Measurements from ENCODE around the gene ART3. TPM values are rescaled to one million over a fixed set of nuclear protein-coding genes. Genes with fewer than 3 reads are reported as not detected.
A peak's percentile ranks its signal among the peaks of the same experiment; 100 is the strongest.

Gene ART3
- total and polyA plus RNA-seq, 9 of the 15 experiments (the other 6 are each of a cell fraction or from before 2014, with no cell fraction given), result 0.69 to 1.4 (median 1.1) TPM; not detected in 1

DNA sequence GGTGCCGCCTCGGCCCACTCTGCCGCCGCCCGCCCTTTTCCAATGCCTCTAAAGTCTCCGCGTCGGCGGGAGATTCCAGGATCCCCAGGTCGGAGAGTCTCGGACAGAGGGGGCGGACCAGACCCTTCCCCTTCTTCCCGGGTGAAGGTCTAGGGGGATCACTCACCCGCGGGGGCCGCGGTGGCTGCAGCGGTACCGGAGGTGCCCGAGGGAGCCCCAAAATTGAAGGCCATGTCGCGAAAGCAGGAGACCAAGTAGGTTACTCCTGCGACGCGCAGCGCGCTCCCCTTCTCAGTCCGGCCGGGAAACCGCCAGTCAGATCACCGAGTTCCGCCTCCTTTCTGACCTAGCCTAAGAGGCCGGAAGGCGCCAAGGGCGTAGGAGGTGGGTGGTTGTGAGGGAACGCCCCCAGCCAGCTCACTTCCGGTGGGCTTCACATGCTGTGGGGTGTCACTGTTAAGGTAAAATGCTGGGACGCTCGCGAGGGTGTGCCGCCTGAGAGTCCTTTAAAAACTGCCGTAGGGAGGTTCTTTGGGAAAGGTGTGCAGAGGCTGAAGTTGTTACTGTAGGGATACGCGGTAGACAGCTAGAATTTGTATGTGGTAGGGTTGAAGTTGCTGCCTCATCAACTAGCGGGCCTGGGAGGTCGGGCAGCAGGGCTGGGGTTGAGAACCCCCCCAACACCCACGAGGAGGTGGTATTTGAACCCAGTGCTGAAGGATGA lies 73.8 kb downstream of the ART3 start, which contains the start of gene NUP54 (continued):
- peak; percentile 73 for TF ChIP-seq POLR2AphosphoS5 (IDR thresholded peaks at IDR 0.05; ENCODE audit: control insufficient read depth, insufficient read depth, low read depth, low read length)
- peak; percentile 57 to 79 for TF ChIP-seq FOXK2 (conservative IDR thresholded peaks at IDR 0.05 in 1 of 2, IDR thresholded peaks at IDR 0.05 in 1 of 2; ENCODE audit: low read depth in 2 of 2)
- no peak for TF ChIP-seq SNRNP70 (optimal IDR thresholded peaks at IDR 0.05; ENCODE audit: low read depth, low read length)
- TF ChIP-seq, protein P1, sequence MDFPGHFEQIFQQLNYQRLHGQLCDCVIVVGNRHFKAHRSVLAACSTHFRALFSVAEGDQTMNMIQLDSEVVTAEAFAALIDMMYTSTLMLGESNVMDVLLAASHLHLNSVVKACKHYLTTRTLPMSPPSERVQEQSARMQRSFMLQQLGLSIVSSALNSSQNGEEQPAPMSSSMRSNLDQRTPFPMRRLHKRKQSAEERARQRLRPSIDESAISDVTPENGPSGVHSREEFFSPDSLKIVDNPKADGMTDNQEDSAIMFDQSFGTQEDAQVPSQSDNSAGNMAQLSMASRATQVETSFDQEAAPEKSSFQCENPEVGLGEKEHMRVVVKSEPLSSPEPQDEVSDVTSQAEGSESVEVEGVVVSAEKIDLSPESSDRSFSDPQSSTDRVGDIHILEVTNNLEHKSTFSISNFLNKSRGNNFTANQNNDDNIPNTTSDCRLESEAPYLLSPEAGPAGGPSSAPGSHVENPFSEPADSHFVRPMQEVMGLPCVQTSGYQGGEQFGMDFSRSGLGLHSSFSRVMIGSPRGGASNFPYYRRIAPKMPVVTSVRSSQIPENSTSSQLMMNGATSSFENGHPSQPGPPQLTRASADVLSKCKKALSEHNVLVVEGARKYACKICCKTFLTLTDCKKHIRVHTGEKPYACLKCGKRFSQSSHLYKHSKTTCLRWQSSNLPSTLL (IDR thresholded peaks at IDR 0.05), result no peak
- peak; percentile 86; the same call in 1 of the 2 replicates for TF ChIP-seq PHF21A (IDR thresholded peaks at IDR 0.05; ENCODE audit: borderline replicate concordance, low read depth)
- TF ChIP-seq SPI1 (IDR thresholded peaks at IDR 0.05; ENCODE audit: borderline replicate concordance, low read depth, low read length), result no peak
- TF ChIP-seq CTBP1 (IDR thresholded peaks at IDR 0.05; ENCODE audit: borderline replicate concordance), result peak; percentile 82; the same call in 1 of the 2 replicates
- no peak for TF ChIP-seq COPS2 (conservative IDR thresholded peaks at IDR 0.05)
- TF ChIP-seq NCOR1 (IDR thresholded peaks at IDR 0.05), result peak; percentile 58
- TF ChIP-seq HEY1 (CRISPR knock-in tag; IDR thresholded peaks at IDR 0.05; ENCODE audit: borderline replicate concordance), result no peak
- TF ChIP-seq BCOR (IDR thresholded peaks at IDR 0.05), result no peak
- TF ChIP-seq SIRT6 (IDR thresholded peaks at IDR 0.05; ENCODE audit: low read depth, low read length), result no peak
- TF ChIP-seq ZNF431 (CRISPR knock-in tag; IDR thresholded peaks at IDR 0.05), result peak; percentile 71; the same call in 1 of the 2 replicates
- TF ChIP-seq, protein P2, sequence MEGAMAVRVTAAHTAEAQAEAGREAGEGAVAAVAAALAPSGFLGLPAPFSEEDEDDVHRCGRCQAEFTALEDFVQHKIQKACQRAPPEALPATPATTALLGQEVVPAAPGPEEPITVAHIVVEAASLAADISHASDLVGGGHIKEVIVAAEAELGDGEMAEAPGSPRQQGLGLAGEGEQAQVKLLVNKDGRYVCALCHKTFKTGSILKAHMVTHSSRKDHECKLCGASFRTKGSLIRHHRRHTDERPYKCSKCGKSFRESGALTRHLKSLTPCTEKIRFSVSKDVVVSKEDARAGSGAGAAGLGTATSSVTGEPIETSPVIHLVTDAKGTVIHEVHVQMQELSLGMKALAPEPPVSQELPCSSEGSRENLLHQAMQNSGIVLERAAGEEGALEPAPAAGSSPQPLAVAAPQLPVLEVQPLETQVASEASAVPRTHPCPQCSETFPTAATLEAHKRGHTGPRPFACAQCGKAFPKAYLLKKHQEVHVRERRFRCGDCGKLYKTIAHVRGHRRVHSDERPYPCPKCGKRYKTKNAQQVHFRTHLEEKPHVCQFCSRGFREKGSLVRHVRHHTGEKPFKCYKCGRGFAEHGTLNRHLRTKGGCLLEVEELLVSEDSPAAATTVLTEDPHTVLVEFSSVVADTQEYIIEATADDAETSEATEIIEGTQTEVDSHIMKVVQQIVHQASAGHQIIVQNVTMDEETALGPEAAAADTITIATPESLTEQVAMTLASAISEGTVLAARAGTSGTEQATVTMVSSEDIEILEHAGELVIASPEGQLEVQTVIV (CRISPR knock-in tag; IDR thresholded peaks at IDR 0.05; ENCODE audit: borderline replicate concordance), result peak; percentile 60; the same call in 1 of the 2 replicates
